GM12878 (cell line): ENCODE measurements around the gene CGA. TPM values are rescaled to one million over a fixed set of nuclear protein-coding genes. Genes with fewer than 3 reads are reported as not detected.

Experiments
- ATAC-seq: fragments of 200-7000 bp; cut with Tn5 transposase; 3 replicates; pipeline ENCODE4 v1.9.1; 2020; ENCODE audit warnings: mild to moderate bottlenecking, moderate library complexity
- BruUV-seq: library from RNA; stranded (reverse); fragments of 400-500 nt; replicated peaks from 2 replicates; lab custom pipeline; 2021; lab: Mats Ljungman, UMichigan
- CTCF ChIA-PET: fragments of 300-600 bp; sonication (Branson Sonifier 250); formaldehyde crosslinking; extraction: SDS; loops from one replicate; lab custom pipeline; 2021; ENCODE audit warnings: inconsistent platforms; lab: Yijun Ruan, JAX
- POLR2A ChIA-PET: fragments of 350-600 bp; formaldehyde crosslinking; extraction: SDS; loops from one replicate; lab custom pipeline; 2021; ENCODE audit warnings: inconsistent platforms; lab: Charles Lee
- RAD21 ChIA-PET: fragments of 300-600 bp; sonication (Branson Sonifier 250); formaldehyde crosslinking; loops from one replicate; lab custom pipeline; 2023; ENCODE audit warnings: antibody characterized with exemption; ENCODE audit not compliant: unreplicated experiment; lab: Charles Lee
- SMC1A ChIA-PET: fragments of 300-600 bp; sonication (Branson Sonifier 250); formaldehyde crosslinking; loops from one replicate; lab custom pipeline; 2023; ENCODE audit not compliant: unreplicated experiment, uncharacterized antibody; lab: Charles Lee
- DNase-seq: peaks from one replicate; pipeline ENCODE4 v3.0.0-alpha.2; 2011; ENCODE audit warnings: low read depth, low spot score
- FAIRE-seq: peaks from 3 replicates; lab custom pipeline; 2011; peaks lifted over from hg19 to GRCh38; lab: Jason Lieb, UNC
- H2AFZ ChIP-seq: 2 replicates; pipeline ENCODE4 v1.6.0; 2011; ENCODE audit warnings: low read depth, low read length, control low read depth; ENCODE audit not compliant: control insufficient read depth
- H3K27ac ChIP-seq: 2 replicates; pipeline ENCODE4 v1.5.1; 2011; ENCODE audit warnings: control low read depth; ENCODE audit not compliant: control insufficient read depth, insufficient read depth
- H3K27me3 ChIP-seq, 2 experiments: replicated peaks in 1 of 2; 2 replicates each; pipeline versions ENCODE4 v1.6.0 to v1.6.1; 2011; ENCODE audit warnings: low read length in 1 of 2; ENCODE audit not compliant: control insufficient read depth in 2 of 2, insufficient read depth in 2 of 2
- H3K36me3 ChIP-seq, 2 experiments: 2 replicates each; pipeline ENCODE4 v1.5.1; 2011; ENCODE audit warnings: low read length in 1 of 2; ENCODE audit not compliant: control insufficient read depth in 2 of 2, insufficient read depth in 2 of 2
- H3K4me1 ChIP-seq: 2 replicates; pipeline ENCODE4 v1.6.1; 2011; ENCODE audit warnings: mild to moderate bottlenecking, low read length, moderate library complexity, mixed read lengths; ENCODE audit not compliant: control insufficient read depth, insufficient read depth
- H3K4me2 ChIP-seq: 2 replicates; pipeline ENCODE4 v1.6.0; 2011; ENCODE audit warnings: control low read depth; ENCODE audit not compliant: control insufficient read depth, insufficient read depth
- H3K4me3 ChIP-seq: fragments of 200-600 bp; sonication (generic); 2 replicates; pipeline ENCODE4 v1.5.1; 2016
- H3K79me2 ChIP-seq: 2 replicates; pipeline ENCODE4 v1.6.0; 2011; ENCODE audit warnings: low read length; ENCODE audit not compliant: control insufficient read depth, insufficient read depth
- H3K9ac ChIP-seq: 2 replicates; pipeline ENCODE4 v1.8.0; 2011; ENCODE audit warnings: low read length, control low read depth, mixed read lengths; ENCODE audit not compliant: control insufficient read depth, insufficient read depth
- H3K9me3 ChIP-seq: replicated peaks from 3 replicates; pipeline ENCODE4 v1.5.1; 2011; ENCODE audit warnings: mild to moderate bottlenecking, low read length; ENCODE audit not compliant: control insufficient read depth, insufficient read depth
- H4K20me1 ChIP-seq: 2 replicates; pipeline ENCODE4 v1.6.0; 2011; ENCODE audit not compliant: control insufficient read depth, insufficient read depth
- CBFB ChIP-seq: IDR thresholded peaks from 2 replicates; pipeline ENCODE4 v1.6.1; 2016; ENCODE audit warnings: antibody characterized with exemption, low read depth
- E2F4 ChIP-seq: IDR thresholded peaks from 2 replicates; pipeline ENCODE4 v1.6.1; 2012; ENCODE audit warnings: low read depth, low read length, improper control_type of control experiment
- PKNOX1 ChIP-seq: fragments of 450-650 bp; IDR thresholded peaks from 2 replicates; pipeline ENCODE4 v1.6.1; 2016; ENCODE audit warnings: mild to moderate bottlenecking
- TCF12 ChIP-seq: IDR thresholded peaks from 2 replicates; pipeline ENCODE4 v1.6.1; 2011; ENCODE audit warnings: low read depth, mild to moderate bottlenecking, low read length
- USF1 ChIP-seq: IDR thresholded peaks from 2 replicates; pipeline ENCODE4 v1.6.1; 2011; ENCODE audit warnings: borderline replicate concordance, low read depth, mild to moderate bottlenecking, moderate library complexity, mixed read lengths, low read length; ENCODE audit not compliant: insufficient read depth; ENCODE audit errors: extremely low read length
- ZBTB40 ChIP-seq: fragments of 450-650 bp; IDR thresholded peaks from 2 replicates; pipeline ENCODE4 v1.6.1; 2016; ENCODE audit warnings: mild to moderate bottlenecking, moderate library complexity, borderline replicate concordance
- WGBS: methylation state at CpG from one replicate; pipeline ENCODE4 v1.1.6; 2016; ENCODE audit warnings: low lambda C conversion rate; ENCODE audit not compliant: insufficient replicate concordance, insufficient coverage; ENCODE audit errors: missing lambda C conversion rate; 5-methylcytosine and 5-hydroxymethylcytosine counted together
- in situ Hi-C: fragments of 300-500 bp; cut with MboI; formaldehyde crosslinking; loops from 9 replicates; pipeline ENCODE4 v1.14.3; 2018; ENCODE audit warnings: mixed read lengths
- intact Hi-C: fragments of 100-400 bp; cut with micrococcal nuclease; formaldehyde crosslinking; loops from one replicate; pipeline ENCODE4 v1.14.2; 2022; ENCODE audit not compliant: unreplicated experiment
- polyA plus RNA-seq, 11 experiments: library from polyadenylated mRNA; depleted of rRNA in 4 of 11; unstranded in 6 of 11; stranded (reverse) in 5 of 11; fragments of >200 nt; fragmentation: Nextera tagmentation in 4 of 11; fragmentation: Illumina TruSeq in 1 of 11; extraction: Ambion mirVana in 4 of 11; extraction: Trizol in 1 of 11; gene quantifications; 1 replicate in 1 of 11; 2 replicates in 10 of 11; pipeline versions ENCODE4 v1.2.1 to v1.2.3, GENCODE V29; 2011 to 2016; ENCODE audit warnings: inconsistent platforms in 2 of 11, missing spikeins in 2 of 11, low read depth in 1 of 11
- total RNA-seq, 4 experiments: library from RNA; depleted of rRNA in 3 of 4; stranded (reverse); fragments of >200 nt in 3 of 4; fragmentation: Illumina TruSeq in 1 of 4; extraction: Trizol in 1 of 4; gene quantifications; 2 replicates each; pipeline versions ENCODE4 v1.2.1 to v1.2.3, GENCODE V29; 2013 to 2021

CGA gene
- total and polyA plus RNA-seq, 10 of the 15 experiments (the other 5 are each of a cell fraction or from before 2014, with no cell fraction given), result 0.10 to 0.27 (median 0.12) TPM; not detected in 6

GRCh38 chr6:87099472-87099871 lies 4.6 kb upstream of the CGA start (continued):
- TF ChIP-seq PKNOX1 (peak; percentile 71), CBFB (no peak), USF1 (no peak)
- TF ChIP-seq, all 136 proteins: peak for 2

GRCh38 chr6:87094576-87094975 lies 330 bp downstream of the CGA start:
- no peak overlapping the region for H3K4me3 ChIP-seq
- ChIA-PET RAD21 (no interaction called here), SMC1A (no interaction called here), CTCF (interaction anchor here (1.1 to 5.4 kb wide), 5 partner anchors 8 to 27 kb away, joined by 3 to 31 read pairs (median 6); no protein-coding TSS in a partner anchor), POLR2A (no interaction called here)
- no peaks in the 10 kb centered on the region for H4K20me1 ChIP-seq
- no peaks in the 10 kb centered on the region for H3K27me3 ChIP-seq
- H3K4me1 ChIP-seq, result no peaks in the 10 kb centered on the region
- ATAC-seq, result no peak
- in situ Hi-C loops (no loop called here), intact Hi-C loops (no loop called here)
- no peak for DNase-seq
- BruUV-seq, result no TSS peak
- no peak for FAIRE-seq
- H2AFZ ChIP-seq, result no peak overlapping the region
- H3K27ac ChIP-seq, result no peak overlapping the region
- TF ChIP-seq E2F4, result no peak
- TF ChIP-seq TCF12, result no peak
- no peak for TF ChIP-seq ZBTB40
- no peaks in the 10 kb centered on the region for H3K9me3 ChIP-seq
- 28% methylated on average over 1 of the region's 1 CpG for WGBS
- H3K79me2 ChIP-seq, result no peaks in the 10 kb centered on the region
- no peaks in the 10 kb centered on the region for H3K36me3 ChIP-seq
- no peak overlapping the region for H3K4me2 ChIP-seq
- no peak overlapping the region for H3K9ac ChIP-seq
